ENCODE measurements around the gene ITPR1.

GRCh38 chr3:4738737-4739274 lies 245.7 kb downstream of the ITPR1 start:
- no peak for TF ChIP-seq POLR2AphosphoS5 (IDR thresholded peaks at IDR 0.05; ENCODE audit: low read depth, low read length)
- no peak for TF ChIP-seq FOXP2 (optimal IDR thresholded peaks at IDR 0.05; ENCODE audit: borderline replicate concordance, extremely low read depth, extremely low read length, insufficient read depth)
- TF ChIP-seq TAF1 (IDR thresholded peaks at IDR 0.05; ENCODE audit: borderline replicate concordance, insufficient read depth, low read length) = no peak

Measured in PFSK-1 (cell line).